Heart left ventricle (tissue), 13 donors: Measurements from ENCODE around the gene SLC2A10.

ENCODE experiments used
- POLR2A ChIP-seq, 2 donors: fragments of 450-650 bp; IDR thresholded peaks; one replicate each; pipeline ENCODE4 v1.6.1; 2017; ENCODE audit warnings: antibody characterized with exemption in 2 of 2, mild to moderate bottlenecking in 2 of 2, moderate library complexity in 2 of 2
- TF ChIP-seq, protein P1 (sequence below), 12 donors: fragments of 200-600 bp; sonication (generic) in 4 of 12; IDR thresholded peaks; one replicate each; pipeline versions ENCODE4 v1.5.0 to v1.8.0; 2018 to 2022; ENCODE audit warnings: antibody characterized with exemption in 12 of 12, mild to moderate bottlenecking in 5 of 12
- donor health status: ischemic (EF 13 %, LVEDD 7.1; RV severe dilation, severe dysfunction).
- donor health status: DM: no; HTN: yes; CAD: no.
- donor health status: DM: no; HTN: no; CAD: no.
- donor health status: ischemic (EF 25% LVEDD 6.9; RV normal size, moderate dysfunction).
- donor health status: ischemic (EF 25% LVEDD 5.7; RV mildly dilated, moderate dysfunction).
- donor health status: ischemic (EF 35%, LVEDD 5.7; RV mildly dilated, moderate dysfunction).
- donor health status: nonischemic (EF 11% LVEDD 7.7; RV severe dilation, severe dysfunction).
- donor health status: DM: yes; HTN: yes; CAD: no.
- donor health status: PGD.
- donor health status: ischemic (EF 29% LVEDD 5.4; RV normal size, mild dysfunction).
- donor health status: nonischemic (EF 23%, LVEDD 6.1; RV moderate dilation, normal function).

DNA sequence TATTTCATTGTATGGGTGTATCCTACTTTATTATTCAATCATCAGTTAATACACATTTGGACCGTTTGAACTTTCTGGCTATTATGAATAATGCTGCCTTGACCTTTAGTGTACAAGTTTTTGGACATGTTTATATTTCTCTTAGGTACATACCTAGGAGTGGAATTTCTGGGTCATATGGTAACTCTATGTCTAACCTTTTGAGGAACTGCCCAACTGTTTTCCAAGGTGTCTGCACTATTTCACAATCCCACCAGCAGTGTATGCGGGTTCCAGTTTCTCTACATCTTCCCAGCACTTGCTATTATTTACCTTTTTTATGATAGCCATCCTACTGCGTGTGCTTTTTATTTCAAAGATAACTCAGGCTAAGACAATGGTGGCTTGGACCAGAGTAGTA lies 43.8 kb upstream of the SLC2A10 start:
- TF ChIP-seq, protein P1, sequence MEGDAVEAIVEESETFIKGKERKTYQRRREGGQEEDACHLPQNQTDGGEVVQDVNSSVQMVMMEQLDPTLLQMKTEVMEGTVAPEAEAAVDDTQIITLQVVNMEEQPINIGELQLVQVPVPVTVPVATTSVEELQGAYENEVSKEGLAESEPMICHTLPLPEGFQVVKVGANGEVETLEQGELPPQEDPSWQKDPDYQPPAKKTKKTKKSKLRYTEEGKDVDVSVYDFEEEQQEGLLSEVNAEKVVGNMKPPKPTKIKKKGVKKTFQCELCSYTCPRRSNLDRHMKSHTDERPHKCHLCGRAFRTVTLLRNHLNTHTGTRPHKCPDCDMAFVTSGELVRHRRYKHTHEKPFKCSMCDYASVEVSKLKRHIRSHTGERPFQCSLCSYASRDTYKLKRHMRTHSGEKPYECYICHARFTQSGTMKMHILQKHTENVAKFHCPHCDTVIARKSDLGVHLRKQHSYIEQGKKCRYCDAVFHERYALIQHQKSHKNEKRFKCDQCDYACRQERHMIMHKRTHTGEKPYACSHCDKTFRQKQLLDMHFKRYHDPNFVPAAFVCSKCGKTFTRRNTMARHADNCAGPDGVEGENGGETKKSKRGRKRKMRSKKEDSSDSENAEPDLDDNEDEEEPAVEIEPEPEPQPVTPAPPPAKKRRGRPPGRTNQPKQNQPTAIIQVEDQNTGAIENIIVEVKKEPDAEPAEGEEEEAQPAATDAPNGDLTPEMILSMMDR (IDR thresholded peaks at IDR 0.05) = no peak
- TF ChIP-seq POLR2A (IDR thresholded peaks at IDR 0.05) = no peak
